GM13977 (cell line): ENCODE measurements around the gene SERPINB7.
A peak's percentile ranks its signal among the peaks of the same experiment; 100 is the strongest.

Source experiments
- DNase-seq: peaks from one replicate; pipeline ENCODE4 v3.0.0; 2012; ENCODE audit warnings: low spot score
- in situ Hi-C: fragments of 300-500 bp; cut with MboI; formaldehyde crosslinking; loops from one replicate; pipeline ENCODE4 v1.12.0; 2022; ENCODE audit warnings: low sequenced_read_pairs, low pct_unique_long_range_greater_than_20kb, mixed read lengths, inconsistent platforms; ENCODE audit not compliant: unreplicated experiment
- TF ChIP-seq, protein P1 (sequence below): IDR thresholded peaks from 2 replicates; pipeline ENCODE4 v1.5.1; 2012; ENCODE audit warnings: mild to moderate bottlenecking, control low read depth; ENCODE audit not compliant: insufficient read depth; ENCODE audit errors: extremely low read depth, missing control alignments

SERPINB7 gene, protein sequence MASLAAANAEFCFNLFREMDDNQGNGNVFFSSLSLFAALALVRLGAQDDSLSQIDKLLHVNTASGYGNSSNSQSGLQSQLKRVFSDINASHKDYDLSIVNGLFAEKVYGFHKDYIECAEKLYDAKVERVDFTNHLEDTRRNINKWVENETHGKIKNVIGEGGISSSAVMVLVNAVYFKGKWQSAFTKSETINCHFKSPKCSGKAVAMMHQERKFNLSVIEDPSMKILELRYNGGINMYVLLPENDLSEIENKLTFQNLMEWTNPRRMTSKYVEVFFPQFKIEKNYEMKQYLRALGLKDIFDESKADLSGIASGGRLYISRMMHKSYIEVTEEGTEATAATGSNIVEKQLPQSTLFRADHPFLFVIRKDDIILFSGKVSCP

DNA sequence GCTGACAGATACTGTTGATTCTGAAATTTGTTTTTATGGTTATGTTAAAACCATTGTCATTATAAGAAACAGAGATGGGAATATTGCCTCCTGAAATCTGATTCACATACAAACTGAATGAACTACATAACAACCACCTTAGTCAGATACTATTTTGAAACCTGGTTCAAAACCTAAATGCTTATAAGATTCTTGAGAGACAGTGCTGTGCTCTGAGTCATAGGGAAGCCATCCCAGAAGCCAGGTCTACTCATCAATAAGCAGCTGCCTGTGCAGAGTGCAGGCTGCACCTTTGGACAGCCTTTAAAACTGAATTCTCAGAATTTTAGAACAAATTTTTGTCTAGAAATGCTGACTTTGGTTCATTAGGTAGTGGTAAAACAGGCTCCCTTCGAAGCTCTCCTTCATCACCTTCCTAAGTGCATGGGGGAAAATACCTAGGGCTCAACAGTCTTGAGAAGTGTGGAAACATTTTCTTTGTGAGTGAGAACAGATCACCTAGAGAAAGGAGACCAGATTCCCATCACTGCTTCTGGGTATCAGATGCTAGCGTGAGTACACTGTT lies at the start of gene SERPINB7:
SERPINB7 (plus strand) TSS at position 253 of the 565 bp plus-strand sequence. CDS start 6,955 bp downstream, outside the sequence.
- no peak for DNase-seq
- in situ Hi-C loops: no loop called here
- TF ChIP-seq, protein P1, sequence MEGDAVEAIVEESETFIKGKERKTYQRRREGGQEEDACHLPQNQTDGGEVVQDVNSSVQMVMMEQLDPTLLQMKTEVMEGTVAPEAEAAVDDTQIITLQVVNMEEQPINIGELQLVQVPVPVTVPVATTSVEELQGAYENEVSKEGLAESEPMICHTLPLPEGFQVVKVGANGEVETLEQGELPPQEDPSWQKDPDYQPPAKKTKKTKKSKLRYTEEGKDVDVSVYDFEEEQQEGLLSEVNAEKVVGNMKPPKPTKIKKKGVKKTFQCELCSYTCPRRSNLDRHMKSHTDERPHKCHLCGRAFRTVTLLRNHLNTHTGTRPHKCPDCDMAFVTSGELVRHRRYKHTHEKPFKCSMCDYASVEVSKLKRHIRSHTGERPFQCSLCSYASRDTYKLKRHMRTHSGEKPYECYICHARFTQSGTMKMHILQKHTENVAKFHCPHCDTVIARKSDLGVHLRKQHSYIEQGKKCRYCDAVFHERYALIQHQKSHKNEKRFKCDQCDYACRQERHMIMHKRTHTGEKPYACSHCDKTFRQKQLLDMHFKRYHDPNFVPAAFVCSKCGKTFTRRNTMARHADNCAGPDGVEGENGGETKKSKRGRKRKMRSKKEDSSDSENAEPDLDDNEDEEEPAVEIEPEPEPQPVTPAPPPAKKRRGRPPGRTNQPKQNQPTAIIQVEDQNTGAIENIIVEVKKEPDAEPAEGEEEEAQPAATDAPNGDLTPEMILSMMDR: no peak

DNA sequence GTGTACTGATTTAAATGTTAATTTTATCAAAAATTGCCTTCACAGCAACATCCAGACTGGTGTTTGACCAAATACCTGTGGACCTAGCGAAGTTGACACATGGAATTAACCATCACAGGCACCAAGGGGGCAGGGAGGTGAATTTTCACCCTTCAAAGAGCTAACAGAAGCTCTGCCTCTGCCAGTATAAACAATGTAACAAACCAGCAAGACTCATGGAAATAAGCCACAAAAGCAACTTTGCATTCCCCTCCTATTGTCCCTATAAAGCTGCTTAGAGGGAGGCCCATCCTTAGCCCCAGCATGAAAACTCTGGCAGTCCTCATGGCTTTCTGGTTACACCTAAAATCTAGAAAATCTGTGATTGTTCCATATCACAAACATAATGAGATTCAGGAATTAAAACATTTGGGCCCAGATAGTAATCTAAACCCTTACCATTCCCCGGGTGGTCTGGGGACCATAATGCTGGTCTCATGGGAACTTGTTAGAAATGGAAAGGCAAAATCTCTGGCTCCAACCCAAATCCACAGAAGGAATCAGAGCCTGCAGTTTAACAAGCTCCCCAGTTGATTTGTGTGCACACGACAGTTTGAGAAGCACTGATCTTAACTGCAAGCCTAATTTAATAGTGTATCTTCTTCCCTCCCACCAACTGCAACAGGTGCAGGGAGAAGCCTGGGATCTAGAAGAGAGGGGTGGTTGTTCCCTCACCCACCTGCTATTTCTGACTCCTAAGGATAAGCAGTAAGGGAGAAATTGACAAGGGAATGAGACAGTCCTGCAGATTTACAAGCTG lies 49.3 kb upstream of the SERPINB7 start:
- in situ Hi-C loops: no loop called here
- TF ChIP-seq, protein P1: no peak
- no peak for DNase-seq

DNA sequence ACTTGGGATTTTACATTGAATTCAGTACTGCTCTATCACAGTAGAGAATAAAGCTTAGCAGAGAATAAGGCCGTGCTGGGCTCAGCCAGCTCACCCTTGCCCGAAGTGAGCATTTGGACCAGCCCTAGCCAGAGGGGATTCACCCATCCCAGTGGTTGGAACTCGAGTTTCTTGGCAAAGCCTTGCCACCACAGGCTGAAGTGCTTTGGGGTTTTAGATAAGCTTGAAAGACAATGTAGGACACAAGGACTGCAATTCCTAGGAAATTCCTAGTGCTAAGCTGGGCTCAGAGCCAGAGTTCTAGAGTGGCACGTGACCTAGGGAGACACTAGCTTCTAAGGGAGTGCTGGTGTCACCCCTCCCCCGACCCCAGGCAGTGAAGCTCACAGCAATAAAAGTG lies 44.4 kb upstream of the SERPINB7 start:
- no peak for DNase-seq
- in situ Hi-C loops: no loop called here
- TF ChIP-seq, protein P1: no peak

DNA sequence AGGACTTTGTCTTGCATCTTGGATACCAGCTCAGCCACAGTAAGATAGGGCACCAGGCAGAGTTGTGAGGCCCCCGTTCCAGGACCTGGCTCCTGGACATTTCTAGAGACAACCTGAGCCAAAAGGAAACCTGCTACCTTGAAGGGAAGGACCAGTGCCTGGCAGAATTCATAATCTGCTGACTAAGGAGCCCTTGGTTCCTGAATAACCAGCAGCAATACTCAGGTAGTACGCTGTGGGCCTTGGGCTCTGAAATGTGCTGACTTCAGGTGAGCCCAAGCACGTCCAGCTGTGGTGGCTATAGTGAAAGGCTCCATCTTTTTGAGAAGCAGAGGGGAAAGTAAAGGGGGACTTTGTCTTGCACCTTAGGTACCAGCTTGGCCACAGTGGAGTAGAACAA lies 44.0 kb upstream of the SERPINB7 start:
- DNase-seq: no peak
- TF ChIP-seq, protein P1: no peak
- in situ Hi-C loops: no loop called here

DNA sequence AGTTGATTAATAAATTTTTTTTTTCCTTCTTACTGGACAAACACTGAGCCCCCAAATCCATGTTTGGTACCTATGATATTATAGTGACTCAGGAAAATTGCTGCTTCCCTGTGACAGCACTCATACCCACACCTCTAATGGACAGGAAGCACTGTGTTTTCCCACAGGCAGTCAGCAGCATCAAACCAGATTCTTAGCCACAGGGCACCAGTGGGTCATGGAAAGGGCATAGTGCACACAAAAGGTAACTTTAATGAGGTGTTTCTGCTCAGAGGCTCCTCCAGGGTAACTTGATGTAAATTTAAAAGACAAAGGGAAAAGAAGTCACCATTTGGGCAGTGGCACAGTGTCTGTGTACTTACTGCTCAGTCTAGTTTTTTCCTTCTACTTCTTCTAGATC lies 38.3 kb upstream of the SERPINB7 start:
- no peak for DNase-seq
- in situ Hi-C loops: no loop called here
- TF ChIP-seq, protein P1: no peak

DNA sequence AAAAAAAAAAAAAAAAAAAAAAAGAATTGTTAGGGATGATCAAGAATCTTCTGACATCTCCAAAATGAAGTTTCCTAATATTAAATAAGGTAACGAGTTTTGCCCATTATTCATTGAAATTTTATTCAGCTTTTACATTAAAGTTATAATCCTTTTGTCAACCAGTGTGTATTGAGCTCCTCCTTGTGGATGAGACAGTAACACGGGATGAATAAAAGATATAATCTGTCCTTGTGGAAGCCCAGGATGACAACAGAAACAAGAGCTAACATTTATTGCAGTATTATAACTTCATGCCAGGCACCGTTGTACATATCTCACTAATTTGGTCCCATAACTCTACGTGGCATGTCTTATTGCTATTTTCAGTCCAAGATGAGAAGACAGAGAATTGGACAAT lies 33.4 kb upstream of the SERPINB7 start:
- DNase-seq: no peak
- in situ Hi-C loops: no loop called here
- TF ChIP-seq, protein P1: peak; percentile 13
